Retina (tissue), 1 donor: ENCODE data around the gene BICDL2.
"Not testable (repeated sequence)": the region's sequence is repeated elsewhere in the genome, so short reads cannot be mapped to it uniquely, and the experiment has no call there.

Experiments used
- DNase-seq: peaks from one replicate; pipeline ENCODE4 v3.0.0-alpha.2; 2016

Gene BICDL2

GRCh38 chr16:3036726-3037315 lies at the start of gene BICDL2:
BICDL2 (minus strand) TSS chr16:3036944; CDS start chr16:3035496, 1,448 bp downstream.
- no peak for DNase-seq

- DNase-seq: no peak
Observed at GRCh38 chr16:3085868-3086595, 49.3 kb upstream of the BICDL2 start.

- DNase-seq: no peak
Observed at GRCh38 chr16:3084969-3085670, 48.4 kb upstream of the BICDL2 start.

GRCh38 chr16:3084491-3084890 lies 47.7 kb upstream of the BICDL2 start:
- DNase-seq: no peak

- not testable (repeated sequence) for DNase-seq
Observed at GRCh38 chr16:3083408-3083807, 46.7 kb upstream of the BICDL2 start.

- DNase-seq: not testable (repeated sequence)
Observed at GRCh38 chr16:3081957-3082356, 45.2 kb upstream of the BICDL2 start.

GRCh38 chr16:3080024-3080423 lies 43.3 kb upstream of the BICDL2 start:
- DNase-seq: no peak

GRCh38 chr16:3076577-3076976 lies 39.8 kb upstream of the BICDL2 start:
- no peak for DNase-seq

GRCh38 chr16:3075946-3076345 lies 39.2 kb upstream of the BICDL2 start:
- DNase-seq: not testable (repeated sequence)

GRCh38 chr16:3075523-3075915 lies 38.8 kb upstream of the BICDL2 start:
- DNase-seq: no peak

GRCh38 chr16:3074860-3075522 lies 38.2 kb upstream of the BICDL2 start:
- DNase-seq: no peak

GRCh38 chr16:3073448-3073847 lies 36.7 kb upstream of the BICDL2 start:
- DNase-seq: no peak

- not testable (repeated sequence) for DNase-seq
Observed at GRCh38 chr16:3072576-3073263, 36.0 kb upstream of the BICDL2 start.

GRCh38 chr16:3072148-3072547 lies 35.4 kb upstream of the BICDL2 start:
- not testable (repeated sequence) for DNase-seq

GRCh38 chr16:3071655-3072054 lies 34.9 kb upstream of the BICDL2 start:
- DNase-seq: no peak

- no peak for DNase-seq
Observed at GRCh38 chr16:3070608-3071111, 33.9 kb upstream of the BICDL2 start.

- not testable (repeated sequence) for DNase-seq
Observed at GRCh38 chr16:3069146-3069545, 32.4 kb upstream of the BICDL2 start.

- DNase-seq: no peak
Observed at GRCh38 chr16:3068487-3068886, 31.7 kb upstream of the BICDL2 start.

- no peak for DNase-seq
Observed at GRCh38 chr16:3066440-3066748, 29.6 kb upstream of the BICDL2 start.

- DNase-seq: no peak
Observed at GRCh38 chr16:3065742-3066439, 29.1 kb upstream of the BICDL2 start.

GRCh38 chr16:3065069-3065741 lies 28.5 kb upstream of the BICDL2 start, which contains the start of gene IL32:
IL32 (plus strand) TSS chr16:3065640; CDS start chr16:3065812, 172 bp downstream.
- no peak for DNase-seq
